HG02798 (cell line): Measurements from ENCODE around the gene NGEF.

Experiments used
- ATAC-seq: cut with Tn5 transposase; IDR thresholded peaks from one replicate; pipeline ENCODE4 v1.9.1; 2021; ENCODE audit warnings: mild to moderate bottlenecking; ENCODE audit not compliant: unreplicated experiment, poor library complexity

NGEF gene

GRCh38 chr2:232876161-232876977 lies 136.7 kb downstream of the NGEF start:
- ATAC-seq = peak; percentile 48

GRCh38 chr2:232875256-232876121 lies 137.6 kb downstream of the NGEF start:
- no peak for ATAC-seq

GRCh38 chr2:232874677-232875223 lies 138.3 kb downstream of the NGEF start:
- ATAC-seq = no peak

- ATAC-seq = no peak
These were observed 139.0 kb downstream of the NGEF start for GRCh38 chr2:232873909-232874641.

GRCh38 chr2:232873292-232873908 lies 139.7 kb downstream of the NGEF start:
- no peak for ATAC-seq

- ATAC-seq = no peak
These were observed 140.2 kb downstream of the NGEF start for GRCh38 chr2:232872826-232873225.

- ATAC-seq = no peak
These were observed 141.0 kb downstream of the NGEF start for GRCh38 chr2:232871835-232872736.

GRCh38 chr2:232871418-232871834 lies 141.6 kb downstream of the NGEF start:
- no peak for ATAC-seq

GRCh38 chr2:232870766-232871371 lies 142.2 kb downstream of the NGEF start:
- no peak for ATAC-seq

GRCh38 chr2:232870018-232870765 lies 142.9 kb downstream of the NGEF start, which contains the start of gene SNORC:
SNORC (plus strand) TSS chr2:232870264; CDS start chr2:232870342, 78 bp downstream.
- ATAC-seq = no peak

GRCh38 chr2:232869138-232870017 lies 143.7 kb downstream of the NGEF start:
- no peak for ATAC-seq

- no peak for ATAC-seq
These were observed 147.0 kb downstream of the NGEF start for GRCh38 chr2:232866104-232866503.

GRCh38 chr2:232865165-232865564 lies 147.9 kb downstream of the NGEF start:
- ATAC-seq = no peak

- ATAC-seq = no peak
These were observed 149.1 kb downstream of the NGEF start for GRCh38 chr2:232863996-232864395.

GRCh38 chr2:232861353-232861752 lies 151.7 kb downstream of the NGEF start:
- no peak for ATAC-seq

GRCh38 chr2:232860593-232861241 lies 152.3 kb downstream of the NGEF start:
- ATAC-seq = no peak
